Transverse colon (tissue), 4 donors: ENCODE data around the gene ZFYVE21.

Experiments
- CTCF ChIP-seq, 5 experiments: fragments of 200-600 bp in 3 of 5; fragments of 450-650 bp in 2 of 5; sonication (generic) in 3 of 5; IDR thresholded peaks; 1 replicate in 2 of 5; 2 replicates in 3 of 5; pipeline ENCODE4 v1.5.1; 2016 to 2017; ENCODE audit warnings: antibody characterized with exemption in 5 of 5, inconsistent platforms in 3 of 5, mild to moderate bottlenecking in 2 of 5, moderate library complexity in 1 of 5
- POLR2A ChIP-seq: fragments of 450-650 bp; IDR thresholded peaks from one replicate; pipeline ENCODE4 v1.6.1; 2016; ENCODE audit warnings: antibody characterized with exemption, mild to moderate bottlenecking, moderate library complexity
- POLR2AphosphoS5 ChIP-seq, 3 donors: sonication (generic); formaldehyde crosslinking; IDR thresholded peaks; one replicate each; pipeline ENCODE4 v1.6.1; 2016; ENCODE audit warnings: antibody characterized with exemption in 3 of 3

GRCh38 chr14:103714063-103714724 lies 1.4 kb upstream of the ZFYVE21 start:
- TF ChIP-seq POLR2AphosphoS5 (IDR thresholded peaks at IDR 0.05) (no peak), CTCF (IDR thresholded peaks at IDR 0.05) (no peak), POLR2A (no peak)
